ENCODE results near the gene FAM78A. TPM values are rescaled to one million over a fixed set of nuclear protein-coding genes. Genes with fewer than 3 reads are reported as not detected.
A peak's percentile ranks its signal among the peaks of the same experiment; 100 is the strongest.

The FAM78A gene
- total and polyA plus RNA-seq, 2 of the 8 experiments (the other 6 are each of a cell fraction or from before 2014, with no cell fraction given), result 3.1 TPM

- FAIRE-seq, result no peak
- Histone ChIP-seq H2BK5ac (ENCODE audit: low read depth, low read length) (no peak overlapping the region), H2AK5ac (ENCODE audit: low read depth, low read length) (no peak overlapping the region), H3K4me1 (replicated peaks in 1 of 4; ENCODE audit: control insufficient read depth in 3 of 4, insufficient read depth in 4 of 4, low read length in 3 of 4) (peaks cover 0 to 21% (median 16%) of the 10 kb centered on the region in 4 experiments; a peak in 6 of 7 replicates), H3K4me3 (ENCODE audit: extremely low read depth in 1 of 4, insufficient read depth in 2 of 4, low read depth in 3 of 4, low read length in 4 of 4) (no peak overlapping the region), H3K4ac (replicated peaks; ENCODE audit: insufficient read length, low read depth, low read length) (no peak overlapping the region), H3K4me2 (ENCODE audit: insufficient read depth in 1 of 2, low read depth in 2 of 2, low read length in 2 of 2) (no peak overlapping the region), H2AFZ (ENCODE audit: low read length) (no peak overlapping the region), H2BK15ac (ENCODE audit: low read length) (no peak overlapping the region), H3K27ac (ENCODE audit: low read depth, low read length) (no peak overlapping the region), H3K9ac (replicated peaks in 1 of 4; ENCODE audit: extremely low read depth in 1 of 4, low read depth in 3 of 4, low read length in 3 of 4) (no peak overlapping the region), H3K56ac (replicated peaks; ENCODE audit: insufficient read length, low read depth, low read length) (no peak overlapping the region), H3K27me3 (replicated peaks in 1 of 4; ENCODE audit: control insufficient read depth in 3 of 4, extremely low read depth in 1 of 4, insufficient read depth in 3 of 4, low read length in 3 of 4) (no peaks in the 10 kb centered on the region), H3K14ac (ENCODE audit: insufficient read length) (no peak overlapping the region), H3K79me2 (ENCODE audit: control insufficient read depth in 1 of 2, insufficient read depth in 2 of 2, low read length in 2 of 2) (no peaks in the 10 kb centered on the region), H3K36me3 (ENCODE audit: control insufficient read depth in 2 of 4, insufficient read depth in 4 of 4, low read length in 3 of 4) (peaks cover 0 to 14% (median 10%) of the 10 kb centered on the region in 4 experiments; a peak in 4 of 8 replicates), H3K18ac (ENCODE audit: extremely low read depth, low read length) (no peak overlapping the region), H4K5ac (ENCODE audit: insufficient read length, low read depth, low read length) (no peak overlapping the region), H2BK20ac (ENCODE audit: low read length) (no peak overlapping the region), H2BK120ac (replicated peaks; ENCODE audit: low read depth, low read length) (no peak overlapping the region), H4K20me1 (replicated peaks in 1 of 2; ENCODE audit: control insufficient read depth in 1 of 2, insufficient read depth in 2 of 2, low read length in 2 of 2) (no peaks in the 10 kb centered on the region), H4K91ac (replicated peaks; ENCODE audit: insufficient read length, low read length) (peak overlapping the region; percentile 7), H4K8ac (ENCODE audit: extremely low read depth, insufficient read depth, low read length) (no peak overlapping the region), H3K23me2 (ENCODE audit: low read depth, low read length) (no peaks in the 10 kb centered on the region), H3K23ac (ENCODE audit: insufficient read length) (no peak overlapping the region), H3K9me3 (ENCODE audit: insufficient read depth in 2 of 2, low read depth in 1 of 2, low read length in 1 of 2) (no peaks in the 10 kb centered on the region), H3K79me1 (ENCODE audit: low read depth, low read length) (no peaks in the 10 kb centered on the region), H2BK12ac (ENCODE audit: low read depth, low read length) (no peak overlapping the region)
- 91% methylated on average over 7 of the region's 7 CpGs; no CpG with 5 or more reads in 1 of the 2 experiments for WGBS, 2 experiments (ENCODE audit: extremely low coverage in 1 of 2, insufficient coverage in 1 of 2, insufficient read length in 1 of 2, insufficient replicate concordance in 2 of 2, low coverage in 1 of 2, low lambda C conversion rate in 2 of 2, missing lambda C conversion rate in 1 of 2)
- DNase-seq (ENCODE audit: low read depth in 1 of 2, low spot score in 2 of 2), result no peak
- ChIA-PET CTCF (ENCODE audit: partially characterized antibody) (interaction anchor here (0.7 to 2.8 kb wide), 4 partner anchors 14 to 99 kb away, joined by 3 to 17 read pairs (median 4); no protein-coding TSS in a partner anchor), POLR2A (ENCODE audit: partially characterized antibody) (interaction anchor here (1.4 to 4.3 kb wide), 2 partner anchors 10 to 13 kb away, joined by 3 to 18 read pairs; no protein-coding TSS in a partner anchor)
- TF ChIP-seq ATF2 (IDR thresholded peaks at IDR 0.05; ENCODE audit: low read length) (no peak), TAF7 (optimal IDR thresholded peaks at IDR 0.05; ENCODE audit: borderline replicate concordance, low read depth, low read length) (no peak), CHD1 (IDR thresholded peaks at IDR 0.05; ENCODE audit: low read depth, low read length) (no peak), TAF1 (IDR thresholded peaks at IDR 0.05; ENCODE audit: low read depth, low read length) (no peak), JUND (IDR thresholded peaks at IDR 0.05; ENCODE audit: low read length) (no peak), SIRT6 (IDR thresholded peaks at IDR 0.05; ENCODE audit: low read length) (no peak), HDAC2 (IDR thresholded peaks at IDR 0.05; ENCODE audit: borderline replicate concordance in 1 of 2, low read depth in 2 of 2, low read length in 2 of 2) (no peak), RFX5 (IDR thresholded peaks at IDR 0.05; ENCODE audit: borderline replicate concordance, low read depth, low read length) (no peak), CEBPB (IDR thresholded peaks at IDR 0.05; ENCODE audit: low read depth, low read length) (no peak)
- TF ChIP-seq, protein P1, sequence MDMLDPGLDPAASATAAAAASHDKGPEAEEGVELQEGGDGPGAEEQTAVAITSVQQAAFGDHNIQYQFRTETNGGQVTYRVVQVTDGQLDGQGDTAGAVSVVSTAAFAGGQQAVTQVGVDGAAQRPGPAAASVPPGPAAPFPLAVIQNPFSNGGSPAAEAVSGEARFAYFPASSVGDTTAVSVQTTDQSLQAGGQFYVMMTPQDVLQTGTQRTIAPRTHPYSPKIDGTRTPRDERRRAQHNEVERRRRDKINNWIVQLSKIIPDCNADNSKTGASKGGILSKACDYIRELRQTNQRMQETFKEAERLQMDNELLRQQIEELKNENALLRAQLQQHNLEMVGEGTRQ (IDR thresholded peaks at IDR 0.05; ENCODE audit: low read length), result no peak
Observed at GRCh38 chr9:131237291-131237690, 39.0 kb downstream of the FAM78A start.

All from H1 (cell line).